ENCODE measurements around the gene DRD1. TPM values are rescaled to one million over a fixed set of nuclear protein-coding genes. Genes with fewer than 3 reads are reported as not detected.

Gene DRD1
- total and polyA plus RNA-seq, 2 experiments from 2014 or later: 0.11 to 0.14 TPM

GRCh38 chr5:175392236-175392635 is 51.7 kb downstream of the DRD1 start:
- Histone ChIP-seq H3K36me3 (ENCODE audit: insufficient read depth) (no peaks in the 10 kb centered on the region), H3K79me2 (replicated peaks; ENCODE audit: insufficient read depth) (no peaks in the 10 kb centered on the region), H3K4me2 (no peak overlapping the region), H3K27me3 (ENCODE audit: insufficient read depth) (no peaks in the 10 kb centered on the region), H3K4me3 (no peak overlapping the region), H3K9me2 (ENCODE audit: insufficient read depth) (0 out of 2 replicates have a peak, but pooled peaks cover 7% of the 10 kb centered on the region), H4K20me1 (replicated peaks; ENCODE audit: insufficient read depth) (no peaks in the 10 kb centered on the region), H3F3A (replicated peaks; ENCODE audit: low read depth) (no peaks in the 10 kb centered on the region), H2AFZ (no peak overlapping the region), H3K4me1 (ENCODE audit: insufficient read depth) (0 out of 2 replicates have a peak, but pooled peaks cover 1% of the 10 kb centered on the region), H3K27ac (ENCODE audit: low read depth) (no peak overlapping the region)
- no peak for ATAC-seq
- Mint-ChIP-seq H3K36me3 (ENCODE audit: low read depth) (peaks cover 7% of the 10 kb centered on the region), H3K4me1 (peaks cover 2% of the 10 kb centered on the region; the same call in 2 of the 3 replicates), H3K27me3 (ENCODE audit: insufficient read depth, low read depth, poor library complexity) (peaks cover 7% of the 10 kb centered on the region), H3K4me3 (no peak overlapping the region), H3K9me3 (peaks cover 7% of the 10 kb centered on the region), H3K27ac (no peak overlapping the region)
- DNase-seq (ENCODE audit: low spot score): no peak
- TF ChIP-seq CTCF (conservative IDR thresholded peaks at IDR 0.05; ENCODE audit: low read depth in 2 of 2): no peak
- no peak for TF ChIP-seq EZH2phosphoT487 (IDR thresholded peaks at IDR 0.05; ENCODE audit: unreplicated experiment)
- TF ChIP-seq ZNF114 (CRISPR knock-in tag; IDR thresholded peaks at IDR 0.05): no peak
- TF ChIP-seq STAT1 (IDR thresholded peaks at IDR 0.05; ENCODE audit: unreplicated experiment): no peak
- no peak for TF ChIP-seq CREB1 (CRISPR knock-in tag; IDR thresholded peaks at IDR 0.05; ENCODE audit: low read depth)
- no peak for TF ChIP-seq REST (IDR thresholded peaks at IDR 0.05; ENCODE audit: unreplicated experiment)
- no peak for TF ChIP-seq ETS1 (IDR thresholded peaks at IDR 0.05)
- no peak for TF ChIP-seq NANOG (IDR thresholded peaks at IDR 0.05; ENCODE audit: borderline replicate concordance)
- TF ChIP-seq EZH2 (IDR thresholded peaks at IDR 0.05; ENCODE audit: low read depth, unreplicated experiment): no peak
